ENCODE data around the gene MYT1.
A peak's percentile ranks its signal among the peaks of the same experiment; 100 is the strongest.
"Not testable (repeated sequence)": the region's sequence is repeated elsewhere in the genome, so short reads cannot be mapped to it uniquely, and the experiment has no call there.

The MYT1 gene

GRCh38 chr20:64280460-64280843, 116.2 kb downstream of the MYT1 start:
- DNase-seq, result no peak

GRCh38 chr20:64283646-64284045, 119.4 kb downstream of the MYT1 start:
- DNase-seq, result no peak

GRCh38 chr20:64285579-64286446, 121.6 kb downstream of the MYT1 start:
- DNase-seq, result peak; percentile 47

- DNase-seq, result peak; percentile 48
Measured at GRCh38 chr20:64286447-64287263, 122.4 kb downstream of the MYT1 start.

GRCh38 chr20:64287264-64287590, 123.0 kb downstream of the MYT1 start:
- DNase-seq, result not testable (repeated sequence)
